Activated T-helper 1 cell treated with anti-CD3 and anti-CD28 coated beads, Interleukin-12 subunit alpha, Interleukin-12 subunit beta, Interleukin-2, Interleukin-4 antibody, amounts not matched to agents 30 ng/mL and 10 ng/mL and 1 ng/mL, durations not matched to agents 14 hours and 24 hours and 36 hours (primary cell): ENCODE results near the gene ZFAND2B. TPM values are rescaled to one million over a fixed set of nuclear protein-coding genes. Genes with fewer than 3 reads are reported as not detected.

Source experiments
- DNase-seq: peaks from one replicate; pipeline ENCODE4 v3.0.0; 2021; ENCODE audit warnings: low spot score
- H3K27ac Mint-ChIP-seq: one replicate; pipeline ENCODE4 v1.8.0; 2021; ENCODE audit warnings: mild to moderate bottlenecking, mixed read lengths
- H3K27me3 Mint-ChIP-seq: one replicate; pipeline ENCODE4 v1.8.0; 2022; ENCODE audit warnings: mild to moderate bottlenecking, moderate library complexity, mixed read lengths; ENCODE audit not compliant: insufficient read depth
- H3K36me3 Mint-ChIP-seq: one replicate; pipeline ENCODE4 v1.8.0; 2021; ENCODE audit warnings: low read depth, mixed read lengths
- H3K4me1 Mint-ChIP-seq: one replicate; pipeline ENCODE4 v1.8.0; 2021; ENCODE audit warnings: low read depth, mixed read lengths
- H3K4me3 Mint-ChIP-seq: one replicate; pipeline ENCODE4 v1.8.0; 2021; ENCODE audit warnings: mild to moderate bottlenecking, moderate library complexity, mixed read lengths
- H3K9me3 Mint-ChIP-seq: one replicate; pipeline ENCODE4 v1.8.0; 2021; ENCODE audit warnings: mixed read lengths
- intact Hi-C: fragments of 100-400 bp; cut with micrococcal nuclease; formaldehyde crosslinking; loops from one replicate; pipeline ENCODE4 v1.15.1; 2024
- total RNA-seq: library from RNA; stranded (reverse); gene quantifications from 2 replicates; pipeline ENCODE4 v1.2.3, GENCODE V29; 2022

The ZFAND2B gene
- total RNA-seq, 1 donor from 2014 or later: 35.0 TPM

GRCh38 chr2:219178377-219179175 lies 28.0 kb upstream of the ZFAND2B start:
- Mint-ChIP-seq H3K4me1 (peaks cover 80% of the 10 kb centered on the region), H3K36me3 (peaks cover 32% of the 10 kb centered on the region), H3K9me3 (no peaks in the 10 kb centered on the region), H3K27ac (peak overlapping the region; percentile 96), H3K4me3 (peak overlapping the region; percentile 91), H3K27me3 (no peaks in the 10 kb centered on the region)
- no peak for DNase-seq
- intact Hi-C loops: loop anchor here (1.0 to 5.0 kb wide), 6 partner anchors 28 to 891 kb away; partner anchors contain the start of genes ABCB6, ANKZF1, ATG9A and CTDSP1

DNA sequence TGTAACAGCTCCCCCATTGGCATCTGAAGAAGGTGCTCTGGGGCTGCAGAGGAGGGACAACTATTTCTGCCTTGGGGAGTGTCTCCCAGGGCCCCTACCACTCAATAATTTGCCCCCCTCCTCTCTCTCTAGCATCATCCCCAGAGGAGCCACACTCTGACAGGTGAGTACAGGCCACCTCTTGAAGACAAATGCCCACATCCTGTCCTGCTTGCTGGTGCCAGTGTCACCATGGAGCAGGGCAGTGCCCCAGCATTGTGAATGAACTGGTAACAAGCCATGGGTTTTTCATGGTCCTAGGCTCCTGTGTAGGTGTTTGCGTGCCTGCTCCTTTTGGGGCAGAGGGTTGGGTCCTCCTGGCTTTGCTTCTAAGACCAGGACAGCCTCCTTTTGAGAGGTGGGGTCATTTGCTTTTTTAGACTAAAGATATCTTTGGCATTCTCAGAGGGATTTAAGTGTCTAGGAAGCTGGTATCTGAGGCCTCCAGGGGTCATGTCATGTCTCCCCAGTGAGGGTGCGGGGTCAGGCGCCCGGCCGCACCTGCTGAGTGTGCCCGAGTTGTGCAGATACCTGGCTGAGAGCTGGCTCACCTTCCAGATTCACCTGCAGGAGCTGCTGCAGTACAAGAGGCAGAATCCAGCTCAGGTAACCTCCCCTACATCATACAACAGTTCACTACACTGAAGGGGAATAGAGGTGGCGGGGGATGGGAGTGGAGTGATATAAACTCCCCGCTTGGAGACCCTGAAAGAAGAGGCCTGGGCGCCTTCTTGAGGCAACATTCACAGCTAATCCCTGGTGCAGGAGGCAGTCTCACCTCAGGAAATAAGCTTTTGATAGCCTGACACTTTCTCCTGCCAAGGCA lies 26.7 kb upstream of the ZFAND2B start:
- peak overlapping the region; percentile 91 for H3K4me3 Mint-ChIP-seq
- H3K27me3 Mint-ChIP-seq: no peaks in the 10 kb centered on the region
- H3K36me3 Mint-ChIP-seq: peaks cover 30% of the 10 kb centered on the region
- H3K27ac Mint-ChIP-seq: no peak overlapping the region
- intact Hi-C loops: loop anchor here (2.0 to 5.0 kb wide), 3 partner anchors 283 to 893 kb away; partner anchors contain the start of gene CTDSP1
- H3K4me1 Mint-ChIP-seq: peaks cover 71% of the 10 kb centered on the region
- no peak for DNase-seq
- H3K9me3 Mint-ChIP-seq: no peaks in the 10 kb centered on the region

DNA sequence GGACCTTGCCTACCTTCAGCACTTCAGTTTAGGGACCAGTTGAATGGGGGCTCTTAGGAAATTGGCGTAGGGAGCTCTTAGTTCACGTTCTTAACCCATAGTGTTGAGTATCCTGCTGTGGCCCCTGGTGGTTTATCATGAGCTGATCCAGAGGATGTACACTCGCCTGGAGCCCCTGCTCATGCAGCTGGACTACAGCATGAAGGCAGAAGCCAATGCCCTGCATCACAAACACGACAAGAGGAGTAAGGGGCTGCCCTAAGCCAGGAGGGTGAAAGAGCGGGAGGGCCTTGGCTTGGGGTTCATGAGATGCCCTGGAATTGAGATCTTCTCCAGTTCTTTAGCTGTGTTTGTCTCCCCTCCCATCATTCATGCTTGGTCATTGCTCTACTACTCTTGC lies 25.6 kb upstream of the ZFAND2B start:
- intact Hi-C loops: no loop called here
- DNase-seq: no peak
- Mint-ChIP-seq H3K27me3 (no peaks in the 10 kb centered on the region), H3K9me3 (no peaks in the 10 kb centered on the region), H3K27ac (peak overlapping the region; percentile 7), H3K4me1 (peaks cover 60% of the 10 kb centered on the region), H3K36me3 (peaks cover 37% of the 10 kb centered on the region), H3K4me3 (peak overlapping the region; percentile 74)

GRCh38 chr2:219181531-219181930 lies 25.1 kb upstream of the ZFAND2B start:
- Mint-ChIP-seq H3K9me3 (no peaks in the 10 kb centered on the region), H3K4me3 (peak overlapping the region; percentile 37), H3K27ac (peak overlapping the region; percentile 64), H3K27me3 (no peaks in the 10 kb centered on the region), H3K4me1 (peaks cover 58% of the 10 kb centered on the region), H3K36me3 (peaks cover 37% of the 10 kb centered on the region)
- intact Hi-C loops: no loop called here
- no peak for DNase-seq

DNA sequence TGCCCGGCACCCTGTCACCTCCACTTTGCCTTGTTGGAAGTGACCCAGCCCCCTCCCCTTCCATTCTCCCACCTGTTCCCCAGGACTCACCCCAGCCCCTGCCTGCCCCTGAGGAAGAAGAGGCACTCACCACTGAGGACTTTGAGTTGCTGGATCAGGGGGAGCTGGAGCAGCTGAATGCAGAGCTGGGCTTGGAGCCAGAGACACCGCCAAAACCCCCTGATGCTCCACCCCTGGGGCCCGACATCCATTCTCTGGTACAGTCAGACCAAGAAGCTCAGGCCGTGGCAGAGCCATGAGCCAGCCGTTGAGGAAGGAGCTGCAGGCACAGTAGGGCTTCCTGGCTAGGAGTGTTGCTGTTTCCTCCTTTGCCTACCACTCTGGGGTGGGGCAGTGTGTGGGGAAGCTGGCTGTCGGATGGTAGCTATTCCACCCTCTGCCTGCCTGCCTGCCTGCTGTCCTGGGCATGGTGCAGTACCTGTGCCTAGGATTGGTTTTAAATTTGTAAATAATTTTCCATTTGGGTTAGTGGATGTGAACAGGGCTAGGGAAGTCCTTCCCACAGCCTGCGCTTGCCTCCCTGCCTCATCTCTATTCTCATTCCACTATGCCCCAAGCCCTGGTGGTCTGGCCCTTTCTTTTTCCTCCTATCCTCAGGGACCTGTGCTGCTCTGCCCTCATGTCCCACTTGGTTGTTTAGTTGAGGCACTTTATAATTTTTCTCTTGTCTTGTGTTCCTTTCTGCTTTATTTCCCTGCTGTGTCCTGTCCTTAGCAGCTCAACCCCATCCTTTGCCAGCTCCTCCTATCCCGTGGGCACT lies 24.0 kb upstream of the ZFAND2B start:
- no peak for DNase-seq
- Mint-ChIP-seq H3K4me1 (peaks cover 60% of the 10 kb centered on the region), H3K27ac (no peak overlapping the region), H3K9me3 (no peaks in the 10 kb centered on the region), H3K27me3 (no peaks in the 10 kb centered on the region), H3K36me3 (peaks cover 40% of the 10 kb centered on the region), H3K4me3 (no peak overlapping the region)
- intact Hi-C loops: no loop called here

- no peak for DNase-seq
- Mint-ChIP-seq H3K9me3 (no peaks in the 10 kb centered on the region), H3K4me3 (no peak overlapping the region), H3K36me3 (peaks cover 40% of the 10 kb centered on the region), H3K4me1 (peaks cover 56% of the 10 kb centered on the region), H3K27ac (no peak overlapping the region), H3K27me3 (no peaks in the 10 kb centered on the region)
- intact Hi-C loops: no loop called here
Observed at GRCh38 chr2:219183151-219183772, 23.3 kb upstream of the ZFAND2B start.

- no peak for DNase-seq
- Mint-ChIP-seq H3K4me1 (peaks cover 50% of the 10 kb centered on the region), H3K27me3 (no peaks in the 10 kb centered on the region), H3K36me3 (peaks cover 40% of the 10 kb centered on the region), H3K4me3 (no peak overlapping the region), H3K27ac (peak overlapping the region; percentile 34), H3K9me3 (no peaks in the 10 kb centered on the region)
- intact Hi-C loops: no loop called here
Observed at GRCh38 chr2:219184121-219184520, 22.5 kb upstream of the ZFAND2B start.

DNA sequence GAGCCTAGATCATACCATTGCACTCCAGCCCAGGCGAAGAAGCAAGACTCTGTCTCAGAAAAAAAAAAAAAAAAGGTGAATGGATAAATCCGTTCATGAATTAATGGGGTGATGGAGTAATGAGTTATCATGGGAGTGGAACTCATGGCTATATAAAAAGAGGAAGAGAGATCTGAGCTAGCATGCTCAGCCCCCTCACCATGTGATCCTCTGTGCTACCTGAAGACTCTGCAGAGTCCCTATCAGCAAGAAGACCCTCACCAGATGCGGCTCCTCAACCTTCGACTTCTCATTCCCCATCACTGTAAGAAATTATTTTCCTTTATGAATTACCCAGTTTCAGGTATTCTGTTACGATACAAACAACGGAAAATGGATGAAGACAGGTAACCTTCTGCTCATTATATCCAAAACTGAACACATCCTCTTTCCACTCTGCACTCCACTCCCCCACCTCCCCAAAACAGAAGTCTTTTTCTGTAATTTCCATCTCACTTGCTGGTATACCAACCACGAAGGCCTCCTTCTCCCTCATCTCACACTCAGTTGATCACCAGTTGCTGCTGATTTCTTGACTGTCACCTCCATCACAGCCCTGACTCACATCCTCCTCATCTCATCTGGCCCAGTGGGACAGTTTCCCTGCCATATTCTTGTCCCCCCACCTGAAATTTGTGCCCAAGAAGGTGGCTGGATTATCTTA lies 19.7 kb upstream of the ZFAND2B start:
- no peak overlapping the region for H3K4me3 Mint-ChIP-seq
- no peak for DNase-seq
- H3K36me3 Mint-ChIP-seq: peaks cover 24% of the 10 kb centered on the region

GRCh38 chr2:219197388-219197787 lies 9.2 kb upstream of the ZFAND2B start:
- Mint-ChIP-seq H3K27ac (no peak overlapping the region), H3K36me3 (no peaks in the 10 kb centered on the region), H3K9me3 (no peaks in the 10 kb centered on the region), H3K4me3 (no peak overlapping the region), H3K4me1 (no peaks in the 10 kb centered on the region), H3K27me3 (no peaks in the 10 kb centered on the region)
- no peak for DNase-seq
- intact Hi-C loops: no loop called here

More for the DNA sequence above, 19.7 kb upstream of the ZFAND2B start:
- Mint-ChIP-seq H3K27me3 (no peaks in the 10 kb centered on the region), H3K9me3 (no peaks in the 10 kb centered on the region), H3K4me1 (peaks cover 23% of the 10 kb centered on the region), H3K27ac (peak overlapping the region; percentile 56)
- intact Hi-C loops: no loop called here

DNA sequence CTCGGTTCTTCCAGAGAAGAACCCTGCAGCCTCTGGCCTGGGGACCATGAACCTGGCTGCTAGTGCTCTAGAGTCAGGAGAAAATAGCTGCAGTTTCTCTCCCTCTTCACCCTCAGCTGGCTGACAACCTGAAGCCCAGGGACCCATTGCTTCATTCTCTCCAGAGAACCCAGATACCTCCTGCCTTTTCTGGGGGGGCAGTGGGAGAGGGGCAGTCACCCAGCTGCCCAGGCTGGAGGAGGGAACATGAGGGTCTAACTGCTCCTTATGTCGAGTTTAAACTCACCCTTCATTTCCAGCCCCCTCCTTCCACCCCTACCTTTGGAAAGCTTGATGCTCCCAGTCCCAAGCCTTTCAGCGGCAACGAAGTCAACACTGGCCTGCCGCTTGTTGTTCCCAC lies 7.6 kb upstream of the ZFAND2B start:
- Mint-ChIP-seq H3K4me1 (no peaks in the 10 kb centered on the region), H3K36me3 (no peaks in the 10 kb centered on the region), H3K4me3 (no peak overlapping the region), H3K27me3 (no peaks in the 10 kb centered on the region), H3K27ac (no peak overlapping the region), H3K9me3 (no peaks in the 10 kb centered on the region)
- no peak for DNase-seq
- intact Hi-C loops: no loop called here

GRCh38 chr2:219199470-219200211 lies 6.9 kb upstream of the ZFAND2B start:
- Mint-ChIP-seq H3K4me1 (no peaks in the 10 kb centered on the region), H3K9me3 (peaks cover 3% of the 10 kb centered on the region), H3K4me3 (no peak overlapping the region), H3K36me3 (no peaks in the 10 kb centered on the region), H3K27me3 (no peaks in the 10 kb centered on the region), H3K27ac (no peak overlapping the region)
- intact Hi-C loops: no loop called here
- DNase-seq: no peak
